Gastrocnemius medialis (tissue), 4 donors: ENCODE data around the gene LRG1.

Experiments
- CTCF ChIP-seq, 5 experiments: fragments of 450-650 bp in 3 of 5; fragments of 200-600 bp in 2 of 5; sonication (generic) in 2 of 5; IDR thresholded peaks in 4 of 5; conservative IDR thresholded peaks in 1 of 5; 1 replicate in 4 of 5; 2 replicates in 1 of 5; pipeline ENCODE4 v1.5.1; 2016 to 2019; ENCODE audit warnings: antibody characterized with exemption in 5 of 5, mild to moderate bottlenecking in 3 of 5, moderate library complexity in 3 of 5
- POLR2A ChIP-seq, 2 donors: fragments of 450-650 bp; IDR thresholded peaks; one replicate each; pipeline ENCODE4 v1.6.1; 2017; ENCODE audit warnings: antibody characterized with exemption in 2 of 2, mild to moderate bottlenecking in 2 of 2, moderate library complexity in 2 of 2

- no peak for TF ChIP-seq CTCF (IDR thresholded peaks at IDR 0.05 in 4 of 5, conservative IDR thresholded peaks at IDR 0.05 in 1 of 5)
- TF ChIP-seq POLR2A (IDR thresholded peaks at IDR 0.05): no peak
These were observed 31.1 kb upstream of the LRG1 start for GRCh38 chr19:4570916-4571304.
